NT2/D1 (cell line): Measurements from ENCODE around the gene MCOLN2.
"Not testable (repeated sequence)": the region's sequence is repeated elsewhere in the genome, so short reads cannot be mapped to it uniquely, and the experiment has no call there.

Experiments
- SUZ12 ChIP-seq: IDR thresholded peaks from 2 replicates; pipeline ENCODE4 v1.6.1; 2011; ENCODE audit not compliant: insufficient read length, insufficient read depth; ENCODE audit errors: extremely low read depth
- YY1 ChIP-seq: IDR thresholded peaks from 2 replicates; pipeline ENCODE4 v1.6.1; 2011; ENCODE audit not compliant: insufficient read length, insufficient read depth

- not testable (repeated sequence) for TF ChIP-seq YY1, SUZ12
These were observed 8.7 kb upstream of the MCOLN2 start for GRCh38 chr1:85005641-85006040.
